H4 (cell line): ENCODE measurements around the gene MYBPC3. TPM values are rescaled to one million over a fixed set of nuclear protein-coding genes. Genes with fewer than 3 reads are reported as not detected.

ENCODE experiments used
- DNase-seq: peaks from one replicate; pipeline ENCODE4 v3.0.0-alpha.2; 2015; ENCODE audit warnings: low spot score
- total RNA-seq: library from RNA; depleted of rRNA; stranded (reverse); fragments of >200 nt; shearing (Covaris generic); gene quantifications from 2 replicates; pipeline ENCODE4 v1.2.3, GENCODE V29; 2014; rRNA removed

MYBPC3 gene
- total RNA-seq, result not detected in 2 replicates

- no peak for DNase-seq
These were observed at the start of gene MYBPC3 for GRCh38 chr11:47352556-47352955. Gene MYBPC3 (minus strand): TSS chr11:47352702. CDS start chr11:47352647, 55 bp downstream.

DNA sequence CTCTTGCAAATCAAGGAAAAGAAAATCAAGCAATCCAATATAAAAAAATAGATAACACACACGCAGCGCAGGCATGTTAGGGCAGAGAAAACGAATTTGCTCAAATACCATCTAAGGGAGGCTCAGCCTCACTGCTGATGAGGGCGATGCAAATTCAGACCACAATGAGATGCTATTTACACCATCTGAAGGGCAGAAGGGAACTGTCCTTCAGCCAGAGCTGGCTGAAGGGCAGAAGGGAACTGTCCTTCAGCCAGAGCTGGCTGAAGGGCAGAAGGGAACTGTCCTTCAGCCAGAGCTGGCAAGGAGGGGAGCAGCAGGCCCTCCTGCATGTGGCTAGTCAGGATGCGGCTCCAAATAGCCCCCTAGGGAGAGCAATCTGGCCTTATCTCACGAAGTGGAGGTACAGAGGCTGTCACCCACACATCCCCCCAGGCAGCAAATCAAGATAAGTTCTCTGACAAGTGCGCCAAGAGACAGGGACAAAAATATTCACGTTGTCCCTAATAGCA, 48.3 kb upstream of the MYBPC3 start:
- DNase-seq, result no peak

GRCh38 chr11:47399860-47400767, 47.6 kb upstream of the MYBPC3 start:
- DNase-seq, result no peak

GRCh38 chr11:47398551-47398950, 46.0 kb upstream of the MYBPC3 start:
- no peak for DNase-seq

DNA sequence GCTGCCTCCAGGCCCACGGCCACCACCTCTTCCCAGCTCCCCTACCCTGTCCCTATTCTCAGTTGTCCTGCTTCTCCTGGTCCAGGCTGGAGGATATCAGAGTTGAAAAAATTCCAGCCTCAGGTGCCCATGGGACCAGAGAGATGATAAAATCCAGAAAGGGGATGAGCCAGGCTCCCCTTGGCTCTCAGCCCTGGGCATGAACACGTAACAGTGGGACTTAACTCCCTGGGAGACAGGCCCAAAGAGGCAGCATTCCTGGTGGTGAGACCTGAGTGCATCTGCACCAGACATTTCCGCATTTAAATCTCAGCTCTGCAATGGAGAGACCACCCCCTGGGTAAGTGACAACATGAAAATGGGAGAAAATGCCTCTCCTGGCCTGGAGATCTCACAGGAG, 45.5 kb upstream of the MYBPC3 start:
- no peak for DNase-seq

DNA sequence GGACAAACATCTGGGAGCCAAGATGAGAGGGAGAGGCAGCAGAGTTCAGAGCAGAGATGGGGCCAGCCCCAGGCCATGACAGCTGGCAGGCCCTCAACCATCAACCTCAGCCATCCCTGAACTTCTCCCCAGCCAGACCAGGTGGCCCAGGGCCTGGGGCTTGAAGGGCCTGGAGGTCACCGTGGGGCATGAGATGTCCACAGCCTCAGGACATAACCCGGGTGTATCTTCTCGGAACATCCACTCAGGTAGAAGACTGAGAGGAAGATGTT, 43.5 kb upstream of the MYBPC3 start:
- DNase-seq, result no peak

GRCh38 chr11:47395223-47396048, 42.9 kb upstream of the MYBPC3 start:
- DNase-seq, result no peak

GRCh38 chr11:47394322-47395222, 42.1 kb upstream of the MYBPC3 start:
- no peak for DNase-seq

DNA sequence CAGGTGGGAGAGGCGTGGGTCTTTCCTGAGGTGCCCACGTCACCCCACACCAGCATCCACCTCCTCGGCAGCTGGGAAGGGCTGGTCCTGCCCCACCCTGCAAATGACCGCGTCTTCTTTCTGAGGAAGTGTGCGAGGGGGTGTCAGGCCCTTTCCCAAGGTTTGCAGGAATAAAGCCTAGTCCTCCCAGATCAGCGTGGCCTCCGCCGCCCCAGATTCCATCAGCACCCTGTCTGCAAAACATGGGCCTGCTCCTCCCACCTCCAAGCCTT, 41.5 kb upstream of the MYBPC3 start:
- no peak for DNase-seq

DNA sequence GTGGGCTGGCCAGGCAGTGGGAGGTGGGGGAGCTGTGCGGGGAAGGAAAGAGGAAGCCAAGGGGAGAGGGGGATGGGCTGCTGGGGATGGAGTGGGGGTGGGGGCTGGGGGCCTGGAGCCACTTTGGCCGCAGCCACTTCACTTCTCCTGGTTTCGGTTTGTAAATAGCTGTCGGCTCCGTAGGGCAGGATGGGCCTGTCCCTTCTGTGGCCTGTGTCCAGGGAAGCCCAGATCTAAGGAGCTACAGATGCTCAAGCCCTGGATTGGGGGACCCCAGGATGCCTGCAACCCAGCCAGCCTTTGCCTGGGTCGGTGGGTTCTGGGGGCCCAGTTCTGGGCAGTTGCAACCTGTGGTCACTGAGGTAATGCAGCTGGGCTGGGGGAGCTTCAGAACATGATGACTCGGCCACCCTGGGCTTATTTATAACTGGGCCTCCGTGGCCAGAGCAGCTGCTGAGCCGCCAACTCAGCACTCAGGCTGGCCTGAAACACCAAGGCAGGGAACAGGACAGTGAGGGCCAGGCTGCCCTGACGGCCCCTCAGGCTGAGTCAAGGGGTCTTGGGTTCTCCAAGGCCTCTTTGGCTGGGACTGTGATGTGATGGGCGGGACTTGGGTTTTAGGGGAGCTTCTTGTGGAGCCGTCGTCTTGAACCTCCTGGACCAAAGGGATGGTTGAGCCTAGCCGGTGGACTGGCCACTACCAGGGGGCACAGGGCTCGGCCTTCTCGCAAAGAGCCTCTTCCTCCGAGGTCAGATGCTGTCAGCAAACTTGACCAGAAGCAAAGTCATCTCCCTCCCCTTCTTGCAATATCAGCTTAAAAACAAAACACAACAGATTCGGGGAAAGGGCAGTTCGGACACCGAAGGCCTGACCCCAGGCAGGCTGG, 40.9 kb upstream of the MYBPC3 start:
- no peak for DNase-seq

- no peak for DNase-seq
These were observed 40.2 kb upstream of the MYBPC3 start for GRCh38 chr11:47392546-47393162.

GRCh38 chr11:47391711-47392432, 39.4 kb upstream of the MYBPC3 start:
- DNase-seq, result no peak

- DNase-seq, result no peak
These were observed 38.6 kb upstream of the MYBPC3 start for GRCh38 chr11:47391077-47391583.

- DNase-seq, result no peak
These were observed 37.9 kb upstream of the MYBPC3 start for GRCh38 chr11:47390422-47390760.

DNA sequence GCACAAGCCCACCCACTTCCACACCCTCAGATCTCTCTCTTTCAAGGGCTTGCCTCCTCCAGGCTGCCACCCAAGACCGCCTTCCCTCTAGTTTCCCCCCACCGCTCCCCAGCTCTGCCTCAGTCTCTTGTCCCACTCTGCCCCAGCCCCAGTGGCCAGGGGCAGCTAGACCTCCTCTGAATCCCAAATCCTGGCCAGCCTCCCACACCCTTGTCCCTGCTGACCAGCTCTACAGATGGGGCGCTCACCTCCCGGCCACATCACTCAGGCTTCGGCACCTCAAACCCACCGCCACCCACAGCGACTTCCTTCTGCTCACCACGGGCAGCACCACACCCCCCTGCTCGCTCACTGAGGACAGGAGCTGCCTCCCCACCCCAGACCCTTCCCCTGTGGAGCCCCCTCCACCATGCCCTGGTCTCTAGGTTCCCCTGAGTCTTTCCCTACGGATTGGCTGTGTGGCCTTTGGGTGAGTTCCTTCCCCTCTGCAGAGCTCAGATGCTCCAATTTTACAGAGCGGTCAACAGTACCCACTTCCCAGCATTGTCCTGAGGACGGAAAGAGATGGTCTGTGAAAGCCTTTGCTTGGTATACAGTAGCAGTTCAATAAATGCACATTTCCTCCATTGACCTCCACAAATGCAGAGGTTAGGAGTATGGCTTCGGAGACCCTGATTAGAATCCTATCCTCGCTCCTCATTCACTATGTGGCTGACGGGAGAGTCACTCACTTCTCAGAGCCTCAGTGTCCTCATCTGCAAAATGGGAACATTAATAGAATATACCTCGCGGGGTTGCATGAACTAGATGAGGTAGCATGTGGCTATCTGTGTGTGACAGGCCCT, 37.3 kb upstream of the MYBPC3 start:
- no peak for DNase-seq

GRCh38 chr11:47388697-47389576, 36.4 kb upstream of the MYBPC3 start:
- DNase-seq, result no peak

GRCh38 chr11:47387944-47388696, 35.6 kb upstream of the MYBPC3 start:
- no peak for DNase-seq
